MCF 10A (cell line): ENCODE data around the gene CLEC16A. TPM values are rescaled to one million over a fixed set of nuclear protein-coding genes. Genes with fewer than 3 reads are reported as not detected.
A peak's percentile ranks its signal among the peaks of the same experiment; 100 is the strongest.

Experiments used
- BruUV-seq: library from RNA; stranded (reverse); fragments of 400-500 nt; replicated peaks from 2 replicates; lab custom pipeline; 2021; lab: Mats Ljungman, UMichigan
- CTCF ChIA-PET: fragments of 300-600 bp; sonication (Branson Sonifier 250); formaldehyde crosslinking; extraction: SDS; loops from one replicate; lab custom pipeline; 2021; ENCODE audit warnings: antibody characterized with exemption, inconsistent platforms; lab: Yijun Ruan, JAX
- POLR2A ChIA-PET: fragments of 300-600, 350-650 bp; sonication (Branson Sonifier 250); formaldehyde crosslinking; extraction: SDS; loops from one replicate; lab custom pipeline; 2020; ENCODE audit warnings: antibody characterized with exemption, inconsistent platforms; lab: Yijun Ruan, JAX
- DNase-seq: peaks from one replicate; pipeline ENCODE4 v3.0.0-alpha.2; 2018; ENCODE audit not compliant: unreplicated experiment
- H3K27ac Mint-ChIP-seq: one replicate; pipeline ENCODE4 v1.8.0; 2022; ENCODE audit warnings: mild to moderate bottlenecking, low read depth, mixed read lengths; ENCODE audit not compliant: unreplicated experiment
- H3K27me3 Mint-ChIP-seq: one replicate; pipeline ENCODE4 v1.8.0; 2022; ENCODE audit warnings: mixed read lengths; ENCODE audit not compliant: insufficient read depth, unreplicated experiment
- H3K36me3 Mint-ChIP-seq: one replicate; pipeline ENCODE4 v1.8.0; 2022; ENCODE audit warnings: mild to moderate bottlenecking, moderate library complexity, mixed read lengths; ENCODE audit not compliant: insufficient read depth, unreplicated experiment
- H3K4me1 Mint-ChIP-seq: one replicate; pipeline ENCODE4 v1.8.0; 2022; ENCODE audit warnings: mixed read lengths; ENCODE audit not compliant: insufficient read depth, unreplicated experiment
- H3K4me3 Mint-ChIP-seq: one replicate; pipeline ENCODE4 v1.8.0; 2022; ENCODE audit warnings: mild to moderate bottlenecking, moderate library complexity, mixed read lengths; ENCODE audit not compliant: unreplicated experiment
- H3K9me3 Mint-ChIP-seq: one replicate; pipeline ENCODE4 v1.8.0; 2022; ENCODE audit warnings: mixed read lengths; ENCODE audit not compliant: unreplicated experiment
- CTCF ChIP-seq: fragments of 200-600 bp; IDR thresholded peaks from one replicate; pipeline ENCODE4 v1.8.0; 2022; ENCODE audit warnings: antibody characterized with exemption, mild to moderate bottlenecking; ENCODE audit not compliant: unreplicated experiment
- intact Hi-C: fragments of 100-400 bp; cut with micrococcal nuclease; formaldehyde crosslinking; loops from 2 replicates; pipeline ENCODE4 v1.14.1; 2022
- total RNA-seq: library from RNA; stranded (reverse); gene quantifications from 2 replicates; pipeline ENCODE4 v1.2.3, GENCODE V29; 2022

Gene CLEC16A
- total RNA-seq, 1 experiment from 2014 or later, result 32.4 TPM

- CTCF ChIA-PET, result interaction anchor here (0.6 to 0.9 kb wide), 3 partner anchors 9 to 258 kb away, joined by 3 read pairs; no protein-coding TSS in a partner anchor
Measured at GRCh38 chr16:11229432-11229831, 285.1 kb downstream of the CLEC16A start.

GRCh38 chr16:11229906-11230305 lies 285.5 kb downstream of the CLEC16A start:
- Mint-ChIP-seq H3K27ac (no peak overlapping the region), H3K27me3 (peaks cover 9% of the 10 kb centered on the region), H3K36me3 (peaks cover 4% of the 10 kb centered on the region), H3K4me1 (peaks cover 9% of the 10 kb centered on the region), H3K9me3 (no peaks in the 10 kb centered on the region), H3K4me3 (no peak overlapping the region)
- peak; percentile 88 for DNase-seq
- ChIA-PET CTCF (interaction anchor here (0.6 to 0.9 kb wide), 2 partner anchors 9 to 69 kb away, joined by 3 read pairs; no protein-coding TSS in a partner anchor), POLR2A (interaction anchor here (0.6 kb wide), 1 partner anchor 354 kb away, joined by 3 read pairs; no protein-coding TSS in a partner anchor)
- TF ChIP-seq CTCF, result no peak
- BruUV-seq, result no TSS peak
- intact Hi-C loops, result no loop called here

More at GRCh38 chr16:11229432-11229831, 285.1 kb downstream of the CLEC16A start:
- TF ChIP-seq CTCF, result no peak
- intact Hi-C loops, result no loop called here
- Mint-ChIP-seq H3K4me3 (no peak overlapping the region), H3K27me3 (peaks cover 9% of the 10 kb centered on the region), H3K9me3 (no peaks in the 10 kb centered on the region), H3K36me3 (peaks cover 4% of the 10 kb centered on the region), H3K4me1 (peaks cover 9% of the 10 kb centered on the region), H3K27ac (no peak overlapping the region)
- BruUV-seq, result no TSS peak
- DNase-seq, result no peak
- POLR2A ChIA-PET, result interaction anchor here (0.6 kb wide), 1 partner anchor 354 kb away, joined by 3 read pairs; no protein-coding TSS in a partner anchor

- peaks cover 9% of the 10 kb centered on the region for H3K27me3 Mint-ChIP-seq
- ChIA-PET POLR2A (no interaction called here), CTCF (interaction anchor here (0.6 to 0.8 kb wide), 2 partner anchors 70 to 242 kb away, joined by 3 to 4 read pairs; no protein-coding TSS in a partner anchor)
- no peak overlapping the region for H3K27ac Mint-ChIP-seq
- no peak overlapping the region for H3K4me3 Mint-ChIP-seq
- peaks cover 4% of the 10 kb centered on the region for H3K36me3 Mint-ChIP-seq
- DNase-seq, result no peak
- intact Hi-C loops, result no loop called here
- no peak for TF ChIP-seq CTCF
- H3K4me1 Mint-ChIP-seq, result peaks cover 9% of the 10 kb centered on the region
- no peaks in the 10 kb centered on the region for H3K9me3 Mint-ChIP-seq
- BruUV-seq, result no TSS peak
Measured at GRCh38 chr16:11231367-11231970, 287.1 kb downstream of the CLEC16A start.

Other genes starting within 250 kb of the CLEC16A start
- not detected in 2 replicates for gene TEKT5, start 249.6 kb upstream of the CLEC16A start, total RNA-seq
- gene NUBP1, start 200.7 kb upstream of the CLEC16A start, total RNA-seq, result 17.3 and 17.8 TPM in 2 replicates
- gene TVP23A, start 125.8 kb upstream of the CLEC16A start, total RNA-seq, result not detected in 2 replicates
- 0.12 TPM in 1 of 2 replicates, not detected in the other for gene CIITA, start 67.4 kb upstream of the CLEC16A start, total RNA-seq
- 21.6 and 24.1 TPM in 2 replicates for gene DEXI, start 2.1 kb upstream of the CLEC16A start, total RNA-seq